Fibroblast of lung (primary cell): ENCODE results near the gene PIGP.
"Not testable (repeated sequence)": the region's sequence is repeated elsewhere in the genome, so short reads cannot be mapped to it uniquely, and the experiment has no call there.

Experiments used
- CTCF ChIP-seq, 2 donors: IDR thresholded peaks in 1 of 2; conservative IDR thresholded peaks in 1 of 2; 1 replicate in 1 of 2; 2 replicates in 1 of 2; pipeline ENCODE4 v1.5.1; 2011 to 2012; ENCODE audit warnings: low read length in 2 of 2, control low read depth in 1 of 2, inconsistent platforms in 1 of 2, low read depth in 1 of 2, mild to moderate bottlenecking in 1 of 2
- EZH2 ChIP-seq: IDR thresholded peaks from 2 replicates; pipeline ENCODE4 v1.5.1; 2012; ENCODE audit warnings: low read length, control low read depth, mild to moderate bottlenecking; ENCODE audit errors: missing control alignments

- TF ChIP-seq CTCF (conservative IDR thresholded peaks at IDR 0.05 in 1 of 2, IDR thresholded peaks at IDR 0.05 in 1 of 2; ENCODE audit: low read depth in 1 of 2, low read length in 2 of 2); EZH2: not testable (repeated sequence)
These were observed 38.5 kb downstream of the PIGP start for GRCh38 chr21:37034394-37034793.
